ENCODE measurements around the gene ZCWPW2.

Gene ZCWPW2

GRCh38 chr3:28315711-28316110, 32.8 kb upstream of the ZCWPW2 start:
- Histone ChIP-seq H3K36me3 (ENCODE audit: control insufficient read depth, insufficient read depth, low read length) (no peaks in the 10 kb centered on the region; the same call in 1 of the 2 replicates), H3K27me3 (replicated peaks; ENCODE audit: control insufficient read depth, insufficient read depth, low read length) (no peaks in the 10 kb centered on the region), H3K4me3 (replicated peaks; ENCODE audit: low read depth, low read length) (no peak overlapping the region)
- DNase-seq (ENCODE audit: extremely low read depth, insufficient read length), result no peak
- no peak for TF ChIP-seq CTCF (IDR thresholded peaks at IDR 0.05; ENCODE audit: insufficient read depth, low read length, poor library complexity, severe bottlenecking)

DNA sequence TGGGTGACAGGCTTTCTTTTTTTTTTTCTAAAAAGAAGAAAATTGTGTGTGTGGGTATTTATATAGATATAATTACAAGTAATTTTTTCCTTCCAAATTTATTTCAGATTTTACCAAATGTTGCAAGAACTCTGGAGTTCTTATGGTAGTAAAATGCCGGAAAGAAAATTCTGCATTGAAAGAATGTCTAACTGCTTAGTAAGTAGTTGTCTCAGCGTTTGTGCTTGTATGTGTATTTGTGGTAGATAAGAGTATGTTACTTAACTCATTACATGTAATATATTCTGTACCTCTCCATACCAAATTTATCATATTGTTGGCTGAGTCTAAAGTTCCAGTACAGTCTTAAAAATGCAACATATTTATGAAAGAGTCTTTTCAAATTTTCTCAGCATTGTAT, 32.3 kb upstream of the ZCWPW2 start:
- no peak overlapping the region for H3K4me3 ChIP-seq (replicated peaks; ENCODE audit: low read depth, low read length)
- TF ChIP-seq CTCF (IDR thresholded peaks at IDR 0.05; ENCODE audit: insufficient read depth, low read length, poor library complexity, severe bottlenecking), result no peak
- no peaks in the 10 kb centered on the region; the same call in 1 of the 2 replicates for H3K36me3 ChIP-seq (ENCODE audit: control insufficient read depth, insufficient read depth, low read length)
- H3K27me3 ChIP-seq (replicated peaks; ENCODE audit: control insufficient read depth, insufficient read depth, low read length), result no peaks in the 10 kb centered on the region
- no peak for DNase-seq (ENCODE audit: extremely low read depth, insufficient read length)

GRCh38 chr3:28317438-28318022, 31.0 kb upstream of the ZCWPW2 start:
- DNase-seq (ENCODE audit: extremely low read depth, insufficient read length), result no peak

GRCh38 chr3:28320981-28321380, 27.5 kb upstream of the ZCWPW2 start:
- H3K27me3 ChIP-seq (replicated peaks; ENCODE audit: control insufficient read depth, insufficient read depth, low read length), result no peaks in the 10 kb centered on the region
- no peak for TF ChIP-seq CTCF (IDR thresholded peaks at IDR 0.05; ENCODE audit: insufficient read depth, low read length, poor library complexity, severe bottlenecking)
- peaks cover 2% of the 10 kb centered on the region; the same call in 1 of the 2 replicates for H3K36me3 ChIP-seq (ENCODE audit: control insufficient read depth, insufficient read depth, low read length)
- no peak for DNase-seq (ENCODE audit: extremely low read depth, insufficient read length)
- H3K4me3 ChIP-seq (replicated peaks; ENCODE audit: low read depth, low read length), result no peak overlapping the region

More at GRCh38 chr3:28317438-28318022, 31.0 kb upstream of the ZCWPW2 start:
- Histone ChIP-seq H3K4me3 (replicated peaks; ENCODE audit: low read depth, low read length) (no peak overlapping the region), H3K36me3 (ENCODE audit: control insufficient read depth, insufficient read depth, low read length) (no peaks in the 10 kb centered on the region; the same call in 1 of the 2 replicates), H3K27me3 (replicated peaks; ENCODE audit: control insufficient read depth, insufficient read depth, low read length) (no peaks in the 10 kb centered on the region)
- peak; percentile 66 for TF ChIP-seq CTCF (IDR thresholded peaks at IDR 0.05; ENCODE audit: insufficient read depth, low read length, poor library complexity, severe bottlenecking)

GRCh38 chr3:28322464-28322863, 26.1 kb upstream of the ZCWPW2 start:
- DNase-seq (ENCODE audit: extremely low read depth, insufficient read length), result no peak
- Histone ChIP-seq H3K4me3 (replicated peaks; ENCODE audit: low read depth, low read length) (no peak overlapping the region), H3K36me3 (ENCODE audit: control insufficient read depth, insufficient read depth, low read length) (peaks cover 2% of the 10 kb centered on the region; the same call in 1 of the 2 replicates), H3K27me3 (replicated peaks; ENCODE audit: control insufficient read depth, insufficient read depth, low read length) (no peaks in the 10 kb centered on the region)
- TF ChIP-seq CTCF (IDR thresholded peaks at IDR 0.05; ENCODE audit: insufficient read depth, low read length, poor library complexity, severe bottlenecking), result no peak

Data from GM06990 (cell line).